Measurements from ENCODE around the gene SLC15A1.

DNA sequence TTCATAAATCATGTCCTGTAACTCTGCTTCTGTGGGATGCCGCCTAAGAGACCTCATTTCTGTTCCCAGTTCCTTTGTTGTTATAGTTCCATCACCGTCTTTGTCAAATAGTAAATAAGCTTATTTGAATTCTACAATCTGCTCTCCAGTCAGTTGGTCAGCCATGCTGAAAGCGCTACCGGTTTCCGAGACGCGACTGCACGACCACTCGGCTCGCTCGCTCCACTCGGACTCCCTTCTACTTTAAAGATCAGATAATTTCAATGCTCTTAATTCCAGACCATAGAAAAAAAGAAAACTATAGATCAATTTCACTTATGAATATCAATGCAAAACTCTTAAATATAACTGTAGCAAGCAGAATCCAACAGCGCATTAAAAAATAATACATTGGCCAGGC, 111.4 kb downstream of the SLC15A1 start:
- TF ChIP-seq, protein P1, sequence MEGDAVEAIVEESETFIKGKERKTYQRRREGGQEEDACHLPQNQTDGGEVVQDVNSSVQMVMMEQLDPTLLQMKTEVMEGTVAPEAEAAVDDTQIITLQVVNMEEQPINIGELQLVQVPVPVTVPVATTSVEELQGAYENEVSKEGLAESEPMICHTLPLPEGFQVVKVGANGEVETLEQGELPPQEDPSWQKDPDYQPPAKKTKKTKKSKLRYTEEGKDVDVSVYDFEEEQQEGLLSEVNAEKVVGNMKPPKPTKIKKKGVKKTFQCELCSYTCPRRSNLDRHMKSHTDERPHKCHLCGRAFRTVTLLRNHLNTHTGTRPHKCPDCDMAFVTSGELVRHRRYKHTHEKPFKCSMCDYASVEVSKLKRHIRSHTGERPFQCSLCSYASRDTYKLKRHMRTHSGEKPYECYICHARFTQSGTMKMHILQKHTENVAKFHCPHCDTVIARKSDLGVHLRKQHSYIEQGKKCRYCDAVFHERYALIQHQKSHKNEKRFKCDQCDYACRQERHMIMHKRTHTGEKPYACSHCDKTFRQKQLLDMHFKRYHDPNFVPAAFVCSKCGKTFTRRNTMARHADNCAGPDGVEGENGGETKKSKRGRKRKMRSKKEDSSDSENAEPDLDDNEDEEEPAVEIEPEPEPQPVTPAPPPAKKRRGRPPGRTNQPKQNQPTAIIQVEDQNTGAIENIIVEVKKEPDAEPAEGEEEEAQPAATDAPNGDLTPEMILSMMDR (conservative IDR thresholded peaks at IDR 0.05 in 1 of 2, IDR thresholded peaks at IDR 0.05 in 1 of 2; ENCODE audit: extremely low read depth in 1 of 2, insufficient read depth in 1 of 2, low read depth in 1 of 2, low read length in 2 of 2), result no peak
- TF ChIP-seq EZH2 (IDR thresholded peaks at IDR 0.05; ENCODE audit: borderline replicate concordance, low read length), result no peak

Data from mammary epithelial cell (primary cell).